ENCODE measurements around the gene PARD3B.

PARD3B gene

GRCh38 chr2:204575463-204575862, 30.2 kb downstream of the PARD3B start:
- Histone ChIP-seq H3K36me3 (ENCODE audit: low read length) (no peaks in the 10 kb centered on the region), H3K9me3 (ENCODE audit: insufficient read depth, low read length) (no peaks in the 10 kb centered on the region), H3K4me2 (ENCODE audit: low read depth, low read length, poor library complexity, severe bottlenecking) (no peak overlapping the region), H3K27ac (ENCODE audit: low read depth, low read length) (no peak overlapping the region), H2AFZ (ENCODE audit: low read depth, low read length, severe bottlenecking) (no peak overlapping the region), H3K4me3 (ENCODE audit: insufficient read depth, low read length, poor library complexity, severe bottlenecking) (no peak overlapping the region), H3K79me2 (ENCODE audit: insufficient read depth, low read length) (no peaks in the 10 kb centered on the region), H4K20me1 (ENCODE audit: low read depth, low read length) (no peaks in the 10 kb centered on the region), H3K9me2 (replicated peaks; ENCODE audit: insufficient read depth, low read length) (no peaks in the 10 kb centered on the region), H3K27me3 (ENCODE audit: low read length) (no peaks in the 10 kb centered on the region), H3F3A (ENCODE audit: insufficient read depth) (no peaks in the 10 kb centered on the region), H3K9ac (ENCODE audit: low read length) (no peak overlapping the region)
- TF ChIP-seq EZH2phosphoT487 (conservative IDR thresholded peaks at IDR 0.05; ENCODE audit: low read length) = no peak
- TF ChIP-seq, protein P1, sequence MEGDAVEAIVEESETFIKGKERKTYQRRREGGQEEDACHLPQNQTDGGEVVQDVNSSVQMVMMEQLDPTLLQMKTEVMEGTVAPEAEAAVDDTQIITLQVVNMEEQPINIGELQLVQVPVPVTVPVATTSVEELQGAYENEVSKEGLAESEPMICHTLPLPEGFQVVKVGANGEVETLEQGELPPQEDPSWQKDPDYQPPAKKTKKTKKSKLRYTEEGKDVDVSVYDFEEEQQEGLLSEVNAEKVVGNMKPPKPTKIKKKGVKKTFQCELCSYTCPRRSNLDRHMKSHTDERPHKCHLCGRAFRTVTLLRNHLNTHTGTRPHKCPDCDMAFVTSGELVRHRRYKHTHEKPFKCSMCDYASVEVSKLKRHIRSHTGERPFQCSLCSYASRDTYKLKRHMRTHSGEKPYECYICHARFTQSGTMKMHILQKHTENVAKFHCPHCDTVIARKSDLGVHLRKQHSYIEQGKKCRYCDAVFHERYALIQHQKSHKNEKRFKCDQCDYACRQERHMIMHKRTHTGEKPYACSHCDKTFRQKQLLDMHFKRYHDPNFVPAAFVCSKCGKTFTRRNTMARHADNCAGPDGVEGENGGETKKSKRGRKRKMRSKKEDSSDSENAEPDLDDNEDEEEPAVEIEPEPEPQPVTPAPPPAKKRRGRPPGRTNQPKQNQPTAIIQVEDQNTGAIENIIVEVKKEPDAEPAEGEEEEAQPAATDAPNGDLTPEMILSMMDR (IDR thresholded peaks at IDR 0.05; ENCODE audit: insufficient read depth, low read length, poor library complexity, severe bottlenecking) = no peak

DNA sequence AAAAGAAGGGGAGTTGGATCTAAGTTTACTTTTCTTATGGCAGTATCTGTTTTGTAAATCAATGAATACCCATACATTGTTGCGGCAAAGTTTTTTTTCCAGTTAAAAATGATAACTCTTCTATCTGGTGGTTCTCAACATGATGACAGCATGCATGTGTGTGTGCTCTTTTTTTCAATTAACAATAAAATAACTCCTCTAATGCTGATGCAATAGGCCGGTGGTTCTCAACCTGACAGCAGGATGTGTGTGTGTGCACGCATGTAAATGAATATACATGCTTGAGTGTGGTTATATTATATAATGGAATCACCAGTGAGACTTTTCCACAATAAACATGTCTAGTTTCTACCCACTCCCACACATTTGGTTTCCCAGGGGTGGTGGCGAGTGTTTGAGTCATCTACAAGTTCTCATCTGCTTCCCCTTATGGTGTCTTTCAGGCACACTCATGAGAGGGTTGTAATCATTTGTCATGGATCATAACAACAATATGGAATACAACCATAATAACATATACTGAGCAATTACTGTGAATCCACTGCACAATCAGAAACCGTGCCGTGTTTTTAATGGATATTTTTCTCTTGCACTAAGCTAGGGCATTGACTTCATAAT, 31.2 kb downstream of the PARD3B start:
- Histone ChIP-seq H3K9me3 (ENCODE audit: insufficient read depth, low read length) (no peaks in the 10 kb centered on the region), H3K27ac (ENCODE audit: low read depth, low read length) (no peak overlapping the region), H3K27me3 (ENCODE audit: low read length) (no peaks in the 10 kb centered on the region), H2AFZ (ENCODE audit: low read depth, low read length, severe bottlenecking) (no peak overlapping the region), H3K79me2 (ENCODE audit: insufficient read depth, low read length) (no peaks in the 10 kb centered on the region), H3K4me2 (ENCODE audit: low read depth, low read length, poor library complexity, severe bottlenecking) (no peak overlapping the region), H3K36me3 (ENCODE audit: low read length) (no peaks in the 10 kb centered on the region), H3K4me3 (ENCODE audit: insufficient read depth, low read length, poor library complexity, severe bottlenecking) (no peak overlapping the region), H3F3A (ENCODE audit: insufficient read depth) (no peaks in the 10 kb centered on the region), H3K9me2 (replicated peaks; ENCODE audit: insufficient read depth, low read length) (no peaks in the 10 kb centered on the region), H3K9ac (ENCODE audit: low read length) (no peak overlapping the region), H4K20me1 (ENCODE audit: low read depth, low read length) (no peaks in the 10 kb centered on the region)
- TF ChIP-seq, protein P1 (IDR thresholded peaks at IDR 0.05; ENCODE audit: insufficient read depth, low read length, poor library complexity, severe bottlenecking) = no peak
- TF ChIP-seq EZH2phosphoT487 (conservative IDR thresholded peaks at IDR 0.05; ENCODE audit: low read length) = no peak

DNA sequence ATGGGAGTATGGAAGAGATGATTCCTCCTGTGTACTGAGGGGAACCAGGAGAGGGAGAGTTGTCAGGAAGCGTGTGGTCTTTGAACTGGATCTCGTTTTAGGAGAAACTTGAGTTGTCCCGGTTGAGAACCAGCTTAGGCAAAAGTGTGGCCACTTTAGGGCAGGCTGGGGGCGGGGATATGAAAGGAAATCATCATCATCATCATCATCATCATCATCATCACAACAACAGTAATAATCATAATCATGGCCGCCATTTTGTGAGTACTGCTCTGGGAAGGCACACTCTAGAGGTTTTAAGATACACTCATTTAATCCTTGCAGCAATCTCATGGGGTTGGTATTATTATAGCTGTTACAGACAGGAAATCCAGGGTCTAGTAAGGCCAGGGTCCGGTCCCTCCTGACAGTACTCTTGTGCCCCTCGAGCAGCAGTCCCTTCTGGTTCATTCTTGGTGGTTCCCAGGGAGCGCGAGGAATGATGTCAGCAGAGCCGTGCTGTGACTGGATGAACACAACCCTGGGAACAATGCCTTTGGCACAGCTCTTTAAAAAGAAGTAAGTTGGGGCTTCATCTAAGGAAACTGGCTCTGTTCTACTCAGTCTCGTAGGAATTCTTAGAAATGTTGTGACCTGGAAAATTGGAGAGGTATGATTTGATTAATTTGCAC, 33.8 kb downstream of the PARD3B start:
- no peak overlapping the region for H3K27ac ChIP-seq (ENCODE audit: low read depth, low read length)
- H4K20me1 ChIP-seq (ENCODE audit: low read depth, low read length) = no peaks in the 10 kb centered on the region
- H3F3A ChIP-seq (ENCODE audit: insufficient read depth) = no peaks in the 10 kb centered on the region
- H3K4me3 ChIP-seq (ENCODE audit: insufficient read depth, low read length, poor library complexity, severe bottlenecking) = no peak overlapping the region
- H3K27me3 ChIP-seq (ENCODE audit: low read length) = no peaks in the 10 kb centered on the region
- H3K36me3 ChIP-seq (ENCODE audit: low read length) = no peaks in the 10 kb centered on the region
- H3K79me2 ChIP-seq (ENCODE audit: insufficient read depth, low read length) = no peaks in the 10 kb centered on the region
- no peak overlapping the region for H3K9ac ChIP-seq (ENCODE audit: low read length)
- TF ChIP-seq, protein P1 (IDR thresholded peaks at IDR 0.05; ENCODE audit: insufficient read depth, low read length, poor library complexity, severe bottlenecking) = no peak
- no peak for TF ChIP-seq EZH2phosphoT487 (conservative IDR thresholded peaks at IDR 0.05; ENCODE audit: low read length)
- no peak overlapping the region for H2AFZ ChIP-seq (ENCODE audit: low read depth, low read length, severe bottlenecking)
- H3K4me2 ChIP-seq (ENCODE audit: low read depth, low read length, poor library complexity, severe bottlenecking) = no peak overlapping the region
- H3K9me3 ChIP-seq (ENCODE audit: insufficient read depth, low read length) = no peaks in the 10 kb centered on the region
- H3K9me2 ChIP-seq (replicated peaks; ENCODE audit: insufficient read depth, low read length) = no peaks in the 10 kb centered on the region

Data from SU-DHL-6 (cell line).